CD4-positive, alpha-beta T cell (primary cell): ENCODE data around the gene ELK4. TPM values are rescaled to one million over a fixed set of nuclear protein-coding genes. Genes with fewer than 3 reads are reported as not detected.

Experiments used
- ATAC-seq: fragments of 200-7000 bp; cut with Tn5 transposase; one replicate; pipeline ENCODE4 v1.10.0; 2022; ENCODE audit warnings: mild to moderate bottlenecking; ENCODE audit not compliant: poor library complexity
- CTCF ChIA-PET: fragments of 350-600 bp; sonication (Branson Sonifier 250); formaldehyde crosslinking; loops from one replicate; lab custom pipeline; 2021; ENCODE audit warnings: antibody characterized with exemption, inconsistent platforms; lab: Charles Lee
- POLR2A ChIA-PET: fragments of 350-600 bp; sonication (Branson Sonifier 250); formaldehyde crosslinking; loops from one replicate; lab custom pipeline; 2021; ENCODE audit warnings: antibody characterized with exemption, inconsistent platforms; lab: Charles Lee
- DNase-seq, 14 experiments: peaks; one replicate each; pipeline ENCODE4 v3.0.0-alpha.2; 2013 to 2020; ENCODE audit warnings: mixed read lengths in 2 of 14
- H3K27ac ChIP-seq, 2 donors: one replicate each; pipeline versions ENCODE4 v1.5.1 to v1.7.0; 2013; ENCODE audit warnings: low read length in 2 of 2, low read depth in 1 of 2, mild to moderate bottlenecking in 1 of 2
- H3K27me3 ChIP-seq, 2 experiments: 1 replicate in 1 of 2; 2 replicates in 1 of 2; pipeline versions ENCODE4 v1.6.1 to v1.7.0; 2013; ENCODE audit warnings: low read length in 2 of 2, control low read depth in 1 of 2, mild to moderate bottlenecking in 1 of 2, moderate library complexity in 1 of 2; ENCODE audit not compliant: insufficient read depth in 2 of 2, control insufficient read depth in 1 of 2
- H3K36me3 ChIP-seq: one replicate; pipeline ENCODE4 v1.6.1; 2013; ENCODE audit warnings: low read length, control low read depth; ENCODE audit not compliant: insufficient read depth
- H3K4me1 ChIP-seq: one replicate; pipeline ENCODE4 v1.6.1; 2013; ENCODE audit warnings: low read length, control low read depth; ENCODE audit not compliant: insufficient read depth
- H3K4me3 ChIP-seq: one replicate; pipeline ENCODE4 v1.5.1; 2013; ENCODE audit warnings: mild to moderate bottlenecking, low read length, moderate library complexity
- H3K9me3 ChIP-seq, 2 experiments: 1 replicate in 1 of 2; 2 replicates in 1 of 2; pipeline versions ENCODE4 v1.6.1 to v1.7.0; 2013; ENCODE audit warnings: low read length in 2 of 2, mild to moderate bottlenecking in 2 of 2, control low read depth in 1 of 2, moderate library complexity in 1 of 2; ENCODE audit not compliant: control insufficient read depth in 1 of 2, insufficient read depth in 1 of 2
- H3K27ac Mint-ChIP-seq: one replicate; pipeline ENCODE4 v1.8.0; 2020; ENCODE audit warnings: mixed read lengths
- H3K27me3 Mint-ChIP-seq: one replicate; pipeline ENCODE4 v1.8.0; 2021; ENCODE audit warnings: mixed read lengths
- H3K36me3 Mint-ChIP-seq: one replicate; pipeline ENCODE4 v1.8.0; 2021; ENCODE audit warnings: low read depth, mixed read lengths
- H3K4me1 Mint-ChIP-seq: one replicate; pipeline ENCODE4 v1.8.0; 2021; ENCODE audit warnings: low read depth, mixed read lengths
- H3K4me3 Mint-ChIP-seq: one replicate; pipeline ENCODE4 v1.8.0; 2020; ENCODE audit warnings: mild to moderate bottlenecking, mixed read lengths
- H3K9me3 Mint-ChIP-seq: one replicate; pipeline ENCODE4 v1.8.0; 2020; ENCODE audit warnings: mixed read lengths
- intact Hi-C, 2 experiments: fragments of 100-400 bp; cut with DNase I in 1 of 2; cut with micrococcal nuclease in 1 of 2; formaldehyde crosslinking; loops; one replicate each; pipeline versions ENCODE4 v1.15.1 to v1.9.0; 2023 to 2025; cut with DNase I, micrococcal nuclease
- total RNA-seq, 174 experiments: library from RNA in 2 of 174; stranded (reverse) in 2 of 174; gene quantifications; one replicate each; pipeline ENCODE4 v1.2.3 and lab custom pipeline; 2021 to 2026
- TF ChIP-seq, protein P1 (sequence below): fragments of 200-600 bp; IDR thresholded peaks from one replicate; pipeline ENCODE4 v1.8.0; 2022; ENCODE audit warnings: antibody characterized with exemption, mild to moderate bottlenecking

Gene ELK4
- total RNA-seq, 2 experiments from 2014 or later, result 145 to 154 TPM

DNA sequence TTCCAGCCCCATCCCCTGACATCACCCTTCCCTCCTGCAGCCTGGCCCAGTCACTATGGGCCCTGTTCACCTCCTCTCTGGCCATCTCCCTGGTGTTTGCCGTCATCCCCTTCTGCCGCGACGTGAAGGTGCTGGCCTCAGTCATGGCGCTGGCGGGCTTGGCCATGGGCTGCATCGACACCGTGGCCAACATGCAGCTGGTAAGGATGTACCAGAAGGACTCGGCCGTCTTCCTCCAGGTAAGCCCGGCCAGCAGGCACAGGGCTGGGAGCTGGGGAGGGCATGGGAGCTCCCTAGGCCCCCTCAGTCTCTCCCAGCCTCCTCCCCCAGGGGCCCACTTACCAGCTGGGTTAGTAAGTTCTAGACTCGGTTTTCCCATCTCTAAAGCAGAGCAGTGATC is 52.1 kb downstream of the ELK4 start:
- no peak overlapping the region for H3K4me3 Mint-ChIP-seq
- H3K27ac ChIP-seq, result no peak overlapping the region
- no peak overlapping the region for H3K27ac Mint-ChIP-seq
- H3K4me1 ChIP-seq, result no peaks in the 10 kb centered on the region
- intact Hi-C loops, result no loop called here
- no peaks in the 10 kb centered on the region for H3K9me3 Mint-ChIP-seq
- H3K36me3 Mint-ChIP-seq, result no peaks in the 10 kb centered on the region
- POLR2A ChIA-PET, result no interaction called here
- DNase-seq (peak in 1 of 14 experiments; percentile 15), ATAC-seq (no peak)
- CTCF ChIA-PET, result no interaction called here
- peaks cover 29% of the 10 kb centered on the region for H3K27me3 Mint-ChIP-seq
- no peaks in the 10 kb centered on the region for H3K4me1 Mint-ChIP-seq
- no peaks in the 10 kb centered on the region for H3K9me3 ChIP-seq
- TF ChIP-seq, protein P1, sequence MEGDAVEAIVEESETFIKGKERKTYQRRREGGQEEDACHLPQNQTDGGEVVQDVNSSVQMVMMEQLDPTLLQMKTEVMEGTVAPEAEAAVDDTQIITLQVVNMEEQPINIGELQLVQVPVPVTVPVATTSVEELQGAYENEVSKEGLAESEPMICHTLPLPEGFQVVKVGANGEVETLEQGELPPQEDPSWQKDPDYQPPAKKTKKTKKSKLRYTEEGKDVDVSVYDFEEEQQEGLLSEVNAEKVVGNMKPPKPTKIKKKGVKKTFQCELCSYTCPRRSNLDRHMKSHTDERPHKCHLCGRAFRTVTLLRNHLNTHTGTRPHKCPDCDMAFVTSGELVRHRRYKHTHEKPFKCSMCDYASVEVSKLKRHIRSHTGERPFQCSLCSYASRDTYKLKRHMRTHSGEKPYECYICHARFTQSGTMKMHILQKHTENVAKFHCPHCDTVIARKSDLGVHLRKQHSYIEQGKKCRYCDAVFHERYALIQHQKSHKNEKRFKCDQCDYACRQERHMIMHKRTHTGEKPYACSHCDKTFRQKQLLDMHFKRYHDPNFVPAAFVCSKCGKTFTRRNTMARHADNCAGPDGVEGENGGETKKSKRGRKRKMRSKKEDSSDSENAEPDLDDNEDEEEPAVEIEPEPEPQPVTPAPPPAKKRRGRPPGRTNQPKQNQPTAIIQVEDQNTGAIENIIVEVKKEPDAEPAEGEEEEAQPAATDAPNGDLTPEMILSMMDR, result no peak
- H3K4me3 ChIP-seq, result no peak overlapping the region
- H3K27me3 ChIP-seq, result peaks cover 11 to 16% of the 10 kb centered on the region in 2 experiments
- H3K36me3 ChIP-seq, result no peaks in the 10 kb centered on the region

DNA sequence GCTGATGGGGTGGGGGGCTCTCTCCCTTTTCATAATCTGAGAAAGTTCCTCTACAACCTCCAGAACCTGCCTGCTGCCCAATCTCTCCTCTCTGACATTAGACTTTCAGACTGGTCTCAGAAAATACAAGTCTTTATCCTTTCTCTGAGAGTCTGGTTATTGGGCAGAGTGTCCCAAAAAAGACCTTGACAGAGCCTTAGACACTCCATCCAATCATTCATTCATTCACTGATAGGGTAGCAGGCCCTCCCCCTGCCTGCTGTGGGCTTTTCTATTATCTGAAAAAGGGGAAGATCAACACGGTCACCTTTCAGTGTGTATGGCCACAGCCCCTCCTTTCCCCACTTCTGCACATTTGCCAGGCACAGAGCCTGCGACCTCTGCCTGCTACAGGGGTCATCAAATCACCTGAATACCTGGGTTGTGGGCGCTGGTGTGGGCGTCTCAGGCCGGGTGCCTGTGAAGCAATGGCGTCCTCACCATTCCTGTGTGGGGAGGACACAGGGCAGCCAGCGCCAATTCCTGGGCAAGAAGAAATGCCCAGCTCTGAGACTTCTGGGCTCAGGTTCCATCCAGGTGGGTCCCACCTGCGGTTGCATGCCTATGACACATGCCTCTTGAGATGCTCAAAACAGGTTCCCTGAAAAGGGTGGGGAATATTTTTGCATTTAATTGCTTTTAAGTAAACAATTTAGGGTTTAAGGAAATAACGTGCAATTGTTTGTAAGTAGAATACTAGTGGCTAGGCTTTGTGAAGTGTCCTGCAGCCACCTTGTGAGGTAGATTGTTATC is 52.8 kb downstream of the ELK4 start:
- no peak overlapping the region for H3K27ac Mint-ChIP-seq
- TF ChIP-seq, protein P1, result no peak
- CTCF ChIA-PET, result no interaction called here

GRCh38 chr1:205577874-205578658 is 53.7 kb downstream of the ELK4 start:
- ChIA-PET POLR2A (no interaction called here), CTCF (no interaction called here)
- Histone ChIP-seq H3K27ac (no peak overlapping the region), H3K9me3 (no peaks in the 10 kb centered on the region), H3K4me3 (no peak overlapping the region), H3K4me1 (no peaks in the 10 kb centered on the region), H3K27me3 (peaks cover 11 to 19% of the 10 kb centered on the region in 2 experiments), H3K36me3 (no peaks in the 10 kb centered on the region)
- peak in 1 of 14 experiments; percentile 11 for DNase-seq
- Mint-ChIP-seq H3K27ac (no peak overlapping the region), H3K36me3 (no peaks in the 10 kb centered on the region), H3K27me3 (peaks cover 29% of the 10 kb centered on the region), H3K4me3 (no peak overlapping the region), H3K4me1 (no peaks in the 10 kb centered on the region), H3K9me3 (no peaks in the 10 kb centered on the region)
- no peak for ATAC-seq
- intact Hi-C loops, result no loop called here
- TF ChIP-seq, protein P1, result no peak

More for the DNA sequence above, 52.8 kb downstream of the ELK4 start:
- DNase-seq (peak in 1 of 14 experiments; percentile 7), ATAC-seq (no peak)
- Histone ChIP-seq H3K27ac (no peak overlapping the region), H3K4me1 (no peaks in the 10 kb centered on the region), H3K36me3 (no peaks in the 10 kb centered on the region), H3K4me3 (no peak overlapping the region), H3K27me3 (peaks cover 11 to 16% of the 10 kb centered on the region in 2 experiments), H3K9me3 (no peaks in the 10 kb centered on the region)
- H3K4me3 Mint-ChIP-seq, result no peak overlapping the region
- POLR2A ChIA-PET, result no interaction called here
- H3K36me3 Mint-ChIP-seq, result no peaks in the 10 kb centered on the region
- peaks cover 29% of the 10 kb centered on the region for H3K27me3 Mint-ChIP-seq
- intact Hi-C loops, result no loop called here
- no peaks in the 10 kb centered on the region for H3K4me1 Mint-ChIP-seq
- no peaks in the 10 kb centered on the region for H3K9me3 Mint-ChIP-seq
